Fibroblast of skin of left biceps (primary cell): ENCODE measurements around the gene SNX4.
"Not testable (repeated sequence)": the region's sequence is repeated elsewhere in the genome, so short reads cannot be mapped to it uniquely, and the experiment has no call there.

Experiments used
- DNase-seq, 2 experiments: peaks; one replicate each; pipeline ENCODE4 v3.0.0-alpha.2; 2013; ENCODE audit warnings: low read depth in 2 of 2

The SNX4 gene

DNA sequence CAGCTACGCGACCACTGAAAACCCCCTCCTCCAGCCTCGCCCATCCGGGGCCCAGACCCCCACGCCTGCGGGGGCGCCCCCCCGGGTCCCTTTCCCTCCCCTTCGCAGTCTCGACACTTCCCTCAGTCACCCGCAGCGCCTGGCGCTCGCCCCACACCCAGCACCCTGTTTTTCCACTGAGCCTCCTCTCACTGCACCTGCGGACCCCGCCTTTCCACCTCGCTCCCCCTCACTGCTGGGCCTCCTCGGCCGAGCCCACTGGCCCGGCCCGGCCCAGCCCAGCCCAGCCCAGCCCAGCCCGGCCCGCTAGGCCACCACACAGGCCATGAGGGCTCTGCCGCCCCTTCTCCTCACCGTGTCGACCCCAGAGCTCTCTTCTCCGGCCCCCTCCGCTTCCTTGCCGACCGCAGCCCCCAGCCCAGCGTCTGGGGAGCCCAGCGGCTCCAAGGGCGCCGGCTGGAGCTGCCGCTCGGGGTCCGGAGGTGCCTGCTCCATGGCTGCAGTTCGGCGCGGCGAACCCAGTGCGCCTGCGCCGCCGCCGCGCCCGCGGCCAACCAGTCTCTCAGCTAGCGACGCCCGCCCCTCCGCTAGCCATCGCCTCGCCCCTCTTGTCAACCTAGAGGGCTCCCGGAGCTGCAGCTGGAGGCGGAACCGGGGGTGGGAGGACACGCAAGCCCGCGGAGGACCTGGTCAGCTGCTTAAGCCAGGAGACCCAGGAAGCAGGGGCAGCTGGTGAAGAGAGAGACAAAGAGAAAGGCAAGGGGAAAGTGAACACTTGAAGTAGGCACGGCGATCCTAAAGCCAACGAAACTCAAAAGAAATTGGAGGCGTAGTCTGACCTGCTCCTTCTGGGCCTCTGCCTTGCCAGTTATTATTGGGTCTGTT lies at the start of gene SNX4:
SNX4 (minus strand) TSS at position 525 of the 885 bp plus-strand sequence; CDS start at position 495, 30 bp downstream.
- peak; percentile 67 to 71 for DNase-seq

GRCh38 chr3:125556314-125556713 lies 36.3 kb upstream of the SNX4 start:
- DNase-seq = peak; percentile 11 to 15

- peak in 1 of 2 experiments; percentile 2 for DNase-seq
Observed at GRCh38 chr3:125552401-125552800, 32.4 kb upstream of the SNX4 start.

GRCh38 chr3:125528920-125529319 lies 8.9 kb upstream of the SNX4 start:
- no peak for DNase-seq

GRCh38 chr3:125525153-125525552 lies 5.2 kb upstream of the SNX4 start:
- no peak for DNase-seq

DNA sequence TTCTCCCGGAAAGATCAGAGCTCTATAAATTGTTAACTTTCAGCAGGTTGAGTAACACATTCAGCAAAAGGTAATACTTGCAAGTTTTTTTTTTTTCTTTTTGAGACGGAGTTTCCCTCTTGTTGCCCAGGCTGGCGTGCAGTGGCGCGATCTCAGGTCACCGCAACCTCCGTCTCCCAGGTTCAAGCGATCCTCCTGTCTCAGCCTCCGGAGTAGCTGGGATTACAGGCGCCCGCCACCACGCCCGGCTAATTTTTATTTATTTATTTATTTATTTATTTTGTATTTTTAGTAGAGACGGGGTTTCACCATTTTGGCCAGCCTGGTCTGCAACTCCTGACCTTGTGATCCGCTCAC lies 539 bp upstream of the SNX4 start:
- DNase-seq = not testable (repeated sequence)

DNA sequence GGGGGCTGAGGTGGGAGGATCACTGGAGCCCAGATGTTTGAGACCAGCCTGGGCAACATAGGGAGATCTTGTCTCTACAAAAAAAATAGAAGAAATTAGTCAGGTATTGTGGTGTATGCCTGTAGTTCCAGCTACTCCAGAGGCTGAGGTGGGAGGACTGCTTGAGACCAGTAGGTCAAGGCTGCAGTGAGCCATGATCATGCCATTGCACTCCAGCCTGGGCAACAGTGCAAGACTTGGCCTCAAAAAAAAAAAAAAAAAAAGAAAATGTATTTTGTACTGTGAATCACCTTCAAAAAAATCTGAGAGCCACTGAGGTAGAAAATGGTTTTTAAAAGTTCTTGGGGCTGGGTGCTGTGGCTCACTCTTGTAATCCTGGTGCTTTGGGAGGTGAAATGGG lies 4.6 kb downstream of the SNX4 start:
- DNase-seq = no peak

DNA sequence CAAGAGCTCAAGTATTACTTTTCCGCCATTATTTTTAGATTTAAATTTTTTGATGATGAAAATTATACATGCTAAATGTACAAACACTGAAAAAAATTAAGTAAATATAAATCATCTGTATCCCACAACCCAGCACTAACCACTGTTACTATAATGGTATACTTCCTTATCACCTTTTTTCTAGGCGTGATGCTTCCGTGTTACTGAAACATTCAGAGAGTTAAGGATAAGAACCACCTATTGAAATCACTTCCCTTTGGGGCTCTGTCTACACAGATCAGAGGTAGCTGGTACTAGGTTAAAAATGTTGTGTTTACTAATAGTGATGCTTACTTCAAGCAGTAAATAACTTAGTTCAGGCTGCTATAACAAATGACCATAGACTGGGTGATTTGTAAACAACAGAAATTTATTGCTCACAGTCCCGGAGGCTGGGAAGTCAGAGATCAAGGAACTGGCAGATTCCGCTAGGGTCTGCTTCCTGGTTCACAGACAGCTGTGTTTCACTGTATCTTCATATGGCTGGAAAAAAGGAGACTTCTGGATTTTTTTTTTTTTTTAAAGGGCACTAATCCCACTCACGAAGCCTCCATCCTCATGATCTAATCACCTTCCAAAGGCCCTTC lies 6.4 kb downstream of the SNX4 start:
- no peak for DNase-seq

DNA sequence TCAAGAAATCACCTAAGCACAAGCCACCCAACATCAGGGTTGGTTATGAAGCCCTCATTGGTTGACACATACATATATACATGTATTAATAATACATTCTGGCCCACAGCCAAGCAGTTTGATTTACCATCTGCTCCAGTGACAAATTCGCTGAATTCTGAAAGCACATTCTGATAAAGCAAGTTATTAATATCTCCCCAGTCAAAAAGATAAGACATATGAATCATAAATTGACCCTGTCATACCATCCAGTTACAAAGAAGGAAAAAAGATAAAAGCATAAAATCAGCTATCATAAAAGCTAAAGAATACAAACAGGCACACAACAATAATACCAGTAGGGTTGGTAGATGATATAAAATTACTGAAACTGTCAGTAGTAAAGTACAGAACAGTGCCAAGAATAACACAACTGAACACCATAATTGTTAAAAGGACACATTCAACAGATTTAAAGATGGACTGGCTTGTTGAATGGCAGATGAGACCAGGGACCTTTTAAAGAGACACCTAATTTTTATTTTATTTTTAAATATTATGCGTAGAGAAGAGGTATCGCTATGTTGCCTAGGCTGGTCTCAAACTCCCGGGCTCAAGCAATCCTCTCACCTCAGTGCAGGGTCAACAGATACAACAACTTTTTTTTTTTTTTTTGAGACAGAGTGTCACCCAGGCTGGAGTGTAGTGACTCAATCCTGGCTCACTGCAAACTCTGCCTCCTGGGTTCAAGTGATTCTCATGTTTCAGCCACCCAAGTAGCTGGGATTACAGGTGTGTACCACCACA lies 7.7 kb downstream of the SNX4 start:
- DNase-seq = peak; percentile 9 to 18

DNA sequence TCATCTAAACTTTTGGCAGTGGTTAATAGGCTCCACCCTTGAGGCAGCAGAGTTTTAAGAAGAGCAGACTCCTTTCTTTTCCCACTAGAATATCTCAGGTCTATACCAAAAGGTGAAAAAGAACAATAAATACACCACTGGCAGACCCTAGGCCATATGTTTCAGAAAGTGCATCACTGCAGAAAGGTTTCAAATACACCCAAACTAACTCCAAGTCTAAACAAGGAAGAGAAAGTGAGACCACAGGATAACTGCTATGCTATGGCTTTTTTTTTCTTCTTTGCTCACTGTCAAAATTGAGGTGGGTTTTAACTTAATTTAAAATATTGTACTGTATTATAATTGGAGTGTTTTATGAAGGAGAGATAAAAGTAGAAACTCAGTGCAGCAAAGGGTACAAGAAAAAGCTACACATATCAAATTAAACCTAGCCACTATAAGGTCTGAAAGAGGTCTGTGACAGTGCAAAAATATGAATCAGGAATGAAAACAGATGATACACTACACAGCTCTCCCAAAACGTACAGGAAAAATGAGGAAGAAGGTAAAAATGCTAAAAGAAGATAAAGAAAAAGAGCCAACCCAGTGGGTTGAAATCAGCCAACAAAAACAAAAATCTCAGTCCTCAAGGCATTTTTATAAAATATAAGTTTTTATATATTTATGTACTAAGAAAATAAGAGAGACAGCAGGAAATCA lies 8.4 kb downstream of the SNX4 start:
- DNase-seq = no peak

- DNase-seq = no peak
Observed at GRCh38 chr3:125507128-125507527, 12.9 kb downstream of the SNX4 start.

- no peak for DNase-seq
Observed at GRCh38 chr3:125498630-125499029, 21.4 kb downstream of the SNX4 start.

DNA sequence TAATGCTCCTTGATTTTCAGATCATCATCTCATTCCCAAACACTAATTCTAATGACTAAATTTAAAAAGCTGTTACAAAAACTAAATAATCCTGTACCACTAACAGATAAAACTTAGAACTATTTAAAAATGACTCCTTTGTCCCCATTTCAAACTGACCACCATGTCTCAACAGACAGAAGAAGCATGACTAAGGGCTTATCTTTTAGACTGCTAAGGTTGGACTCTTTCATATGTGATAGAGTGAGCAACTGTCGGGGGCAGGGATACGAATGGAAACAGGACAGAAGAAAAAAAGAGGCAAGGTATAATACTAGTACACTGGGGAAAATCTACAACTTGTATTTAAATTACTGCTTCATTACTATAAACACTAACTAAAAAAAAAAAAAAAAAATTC lies 23.3 kb downstream of the SNX4 start:
- no peak for DNase-seq

- no peak for DNase-seq
Observed at GRCh38 chr3:125482406-125482805, 37.6 kb downstream of the SNX4 start.

- no peak for DNase-seq
Observed at GRCh38 chr3:125481786-125482185, 38.2 kb downstream of the SNX4 start.

DNA sequence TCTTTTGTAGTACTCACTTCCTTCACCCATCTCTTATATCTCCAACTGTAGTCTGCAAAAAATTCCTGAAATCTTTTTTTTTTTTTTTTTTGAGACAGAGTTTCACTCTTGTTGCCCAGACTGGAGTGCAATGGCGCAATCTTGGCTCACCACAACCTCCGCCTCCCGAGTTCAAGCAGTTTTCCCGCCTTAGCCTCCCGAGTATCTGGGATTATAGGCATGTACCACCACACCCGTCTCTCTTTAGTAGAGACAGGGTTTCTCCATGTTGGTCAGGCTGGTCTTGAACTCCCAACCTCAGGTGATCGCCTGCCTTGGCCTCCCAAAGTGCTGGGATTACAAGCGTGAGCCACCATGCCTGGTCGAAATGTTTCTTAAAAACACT lies 38.6 kb downstream of the SNX4 start:
- DNase-seq = not testable (repeated sequence)

- peak; percentile 62 to 64 for DNase-seq
Observed at GRCh38 chr3:125480656-125481374, 39.2 kb downstream of the SNX4 start.

DNA sequence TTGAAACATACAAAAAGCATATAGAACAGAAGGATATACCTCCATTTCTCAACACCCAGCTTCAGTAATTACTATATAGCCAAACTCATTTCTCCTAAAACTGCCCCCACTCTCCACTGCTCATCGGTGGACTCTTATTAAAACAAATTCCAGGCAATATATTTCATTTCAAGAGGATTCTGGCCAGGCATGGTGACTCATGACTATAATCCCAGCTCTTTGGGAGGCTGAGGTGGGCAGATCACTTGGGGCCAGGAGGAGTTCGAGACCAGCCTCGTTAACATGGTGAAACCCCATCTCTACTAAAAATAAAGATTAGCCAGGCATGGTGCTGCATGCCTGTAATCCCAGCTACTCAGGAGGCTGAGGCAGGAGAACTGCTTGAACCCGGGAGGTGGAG lies 40.9 kb downstream of the SNX4 start:
- no peak for DNase-seq

DNA sequence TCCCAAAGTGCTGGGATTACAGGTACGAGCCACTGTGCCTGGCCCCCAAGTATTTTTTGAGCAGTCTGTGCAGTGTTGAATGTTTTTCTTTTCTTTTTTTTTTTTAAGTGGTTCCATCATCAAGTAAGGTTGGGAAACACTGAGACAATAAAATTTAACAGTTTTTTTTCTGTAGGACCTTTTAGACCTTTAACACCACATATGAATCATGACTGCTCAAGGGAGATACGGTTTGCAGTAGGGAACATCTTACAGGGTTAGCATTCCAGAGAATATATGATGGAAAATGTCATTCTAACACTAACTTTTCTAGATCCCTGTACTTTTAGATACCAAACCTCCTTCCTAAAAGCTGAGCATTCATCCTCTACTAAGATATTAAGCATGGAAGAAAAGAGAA lies 41.7 kb downstream of the SNX4 start:
- DNase-seq = peak in 1 of 2 experiments; percentile 6

- DNase-seq = no peak
Observed at GRCh38 chr3:125477701-125478100, 42.3 kb downstream of the SNX4 start.

DNA sequence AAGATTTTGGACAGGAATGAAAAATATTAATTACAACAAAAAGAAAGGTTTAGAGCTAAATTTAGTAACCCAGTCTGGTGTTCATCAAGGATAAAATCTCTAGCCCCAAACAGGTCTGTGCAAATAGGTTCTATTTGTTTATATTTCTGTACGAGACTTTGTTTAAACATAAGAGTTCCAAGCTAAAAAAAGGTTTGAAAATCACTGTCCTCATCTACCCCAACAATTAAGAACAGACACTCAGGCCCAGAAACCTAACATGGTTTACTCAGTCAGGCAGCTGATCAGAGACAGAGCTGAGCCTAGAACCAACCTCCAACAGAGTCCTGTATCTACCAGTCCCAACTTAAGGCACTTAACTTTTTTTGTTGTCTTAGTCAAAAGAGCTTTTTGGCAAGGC lies 49.3 kb downstream of the SNX4 start:
- DNase-seq = no peak
